ENCODE results near the gene MRPL44.

The MRPL44 gene

DNA sequence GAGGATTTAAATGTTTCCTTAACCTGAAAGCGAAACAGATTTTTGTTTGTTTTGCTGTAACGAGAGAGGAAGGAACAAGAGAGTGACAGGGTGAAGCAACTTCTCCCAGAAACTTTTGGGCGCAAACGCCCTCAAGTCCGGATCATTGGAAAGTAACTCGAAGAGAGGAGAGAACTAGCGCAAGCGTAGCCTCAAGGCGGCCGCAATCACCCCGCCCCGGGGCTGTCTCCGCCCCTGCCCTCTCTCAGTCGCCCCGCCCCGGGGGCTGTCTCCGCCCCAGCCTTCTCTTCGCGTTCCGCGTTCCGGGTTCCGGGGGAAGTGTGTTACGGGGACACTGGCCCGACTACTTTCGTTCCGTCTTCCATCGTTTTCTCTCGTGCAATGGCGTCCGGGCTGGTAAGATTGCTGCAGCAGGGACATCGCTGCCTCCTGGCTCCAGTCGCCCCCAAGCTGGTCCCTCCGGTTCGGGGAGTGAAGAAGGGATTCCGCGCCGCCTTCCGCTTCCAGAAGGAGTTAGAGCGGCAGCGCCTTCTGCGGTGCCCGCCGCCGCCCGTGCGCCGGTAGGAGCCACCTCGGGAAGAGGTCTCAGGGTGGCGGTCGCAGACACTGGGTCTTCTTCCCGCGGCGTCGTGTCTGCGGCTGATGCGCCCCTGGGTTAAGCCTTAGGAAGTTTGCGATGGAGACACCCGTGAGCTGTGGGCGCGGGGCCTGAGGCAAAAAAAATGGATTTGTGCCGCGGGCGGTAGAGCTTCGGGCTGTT, at the start of gene MRPL44:
Gene MRPL44 (plus strand): TSS at position 372 of the 760 bp plus-strand sequence. CDS start 10 bp downstream, at position 382.
- DNase-seq (ENCODE audit: low read depth in 2 of 2), result peak; percentile 96 to 97
- TF ChIP-seq, protein P1, sequence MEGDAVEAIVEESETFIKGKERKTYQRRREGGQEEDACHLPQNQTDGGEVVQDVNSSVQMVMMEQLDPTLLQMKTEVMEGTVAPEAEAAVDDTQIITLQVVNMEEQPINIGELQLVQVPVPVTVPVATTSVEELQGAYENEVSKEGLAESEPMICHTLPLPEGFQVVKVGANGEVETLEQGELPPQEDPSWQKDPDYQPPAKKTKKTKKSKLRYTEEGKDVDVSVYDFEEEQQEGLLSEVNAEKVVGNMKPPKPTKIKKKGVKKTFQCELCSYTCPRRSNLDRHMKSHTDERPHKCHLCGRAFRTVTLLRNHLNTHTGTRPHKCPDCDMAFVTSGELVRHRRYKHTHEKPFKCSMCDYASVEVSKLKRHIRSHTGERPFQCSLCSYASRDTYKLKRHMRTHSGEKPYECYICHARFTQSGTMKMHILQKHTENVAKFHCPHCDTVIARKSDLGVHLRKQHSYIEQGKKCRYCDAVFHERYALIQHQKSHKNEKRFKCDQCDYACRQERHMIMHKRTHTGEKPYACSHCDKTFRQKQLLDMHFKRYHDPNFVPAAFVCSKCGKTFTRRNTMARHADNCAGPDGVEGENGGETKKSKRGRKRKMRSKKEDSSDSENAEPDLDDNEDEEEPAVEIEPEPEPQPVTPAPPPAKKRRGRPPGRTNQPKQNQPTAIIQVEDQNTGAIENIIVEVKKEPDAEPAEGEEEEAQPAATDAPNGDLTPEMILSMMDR (IDR thresholded peaks at IDR 0.05; ENCODE audit: low read depth, low read length), result no peak
- H3K4me3 ChIP-seq (replicated peaks in 1 of 2; ENCODE audit: low read depth in 2 of 2, low read length in 2 of 2), result peak within 1 kb of the TSS; percentile 84 to 92

DNA sequence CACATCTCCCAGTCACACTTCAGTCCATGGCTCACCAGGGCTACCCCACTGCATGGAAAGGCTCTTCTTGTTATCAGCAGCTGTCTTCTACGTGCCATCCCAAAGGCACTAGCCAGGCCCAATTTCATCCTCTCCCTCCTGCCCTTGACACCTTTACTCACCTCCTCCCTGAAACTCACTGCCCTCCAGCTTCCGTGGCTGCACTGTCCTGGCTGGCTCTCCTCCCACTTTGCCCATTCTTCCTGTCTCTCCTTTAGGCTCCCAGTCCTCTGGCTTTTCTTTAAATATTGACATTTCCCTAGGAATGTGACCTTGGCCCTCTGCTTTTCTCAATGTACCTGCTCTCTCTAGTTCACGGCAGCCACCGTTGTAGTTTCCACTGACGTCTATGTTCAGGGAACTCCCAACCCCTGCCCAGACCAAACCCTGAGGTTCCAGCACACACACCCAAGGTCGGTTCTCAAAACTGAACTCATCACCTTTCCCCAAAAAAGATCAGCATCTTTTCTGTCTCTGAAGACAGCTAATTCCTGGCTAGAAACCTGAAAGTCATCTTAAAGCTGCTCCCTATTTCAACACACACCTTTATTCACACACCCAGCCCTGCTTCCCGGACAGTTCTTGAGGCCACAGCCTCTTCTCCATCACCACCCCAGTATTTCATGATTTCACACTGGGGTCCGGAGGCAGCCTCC, 48.8 kb upstream of the MRPL44 start:
- TF ChIP-seq, protein P1 (IDR thresholded peaks at IDR 0.05; ENCODE audit: low read depth, low read length), result no peak
- no peak for DNase-seq (ENCODE audit: low read depth in 2 of 2)
- no peak overlapping the region for H3K4me3 ChIP-seq (replicated peaks in 1 of 2; ENCODE audit: low read depth in 2 of 2, low read length in 2 of 2)

DNA sequence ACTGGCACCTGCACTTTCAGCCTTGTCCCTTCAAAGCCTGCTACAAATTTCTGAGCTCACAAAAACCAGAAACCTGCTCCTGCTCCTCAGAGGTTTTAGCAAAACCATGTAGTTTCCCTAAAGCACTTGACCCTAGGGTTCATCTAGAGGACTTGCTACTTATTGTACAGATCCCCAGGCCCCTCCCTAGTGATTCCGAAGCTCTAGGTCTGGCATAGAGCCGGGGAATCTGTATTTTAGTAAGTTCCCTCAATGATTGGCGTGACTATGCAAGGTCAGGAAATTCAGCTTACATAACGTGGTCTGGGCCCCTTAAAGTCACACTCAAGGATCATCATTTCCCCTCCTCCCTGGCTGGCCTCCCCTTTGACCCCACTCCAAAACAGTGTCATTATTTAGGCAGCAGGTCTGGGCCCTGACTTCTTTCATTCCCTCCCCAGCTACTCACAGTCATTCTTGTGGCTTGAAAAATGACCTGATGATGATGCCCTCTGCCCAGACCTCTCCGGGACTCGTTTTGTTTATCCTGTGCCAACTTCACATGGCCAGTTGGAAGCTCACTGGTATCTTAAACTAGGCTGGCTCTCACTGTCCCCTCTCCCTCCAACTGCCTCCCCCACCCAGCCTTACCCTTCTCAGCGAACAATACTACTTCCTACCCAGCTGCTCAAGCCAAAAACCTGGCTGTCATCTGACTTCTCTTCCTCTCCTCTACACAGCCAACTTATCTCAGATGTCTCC, 48.1 kb upstream of the MRPL44 start:
- H3K4me3 ChIP-seq (replicated peaks in 1 of 2; ENCODE audit: low read depth in 2 of 2, low read length in 2 of 2), result no peak overlapping the region
- peak in 1 of 2 donors; percentile 22 for DNase-seq (ENCODE audit: low read depth in 2 of 2)
- TF ChIP-seq, protein P1 (IDR thresholded peaks at IDR 0.05; ENCODE audit: low read depth, low read length), result no peak

DNA sequence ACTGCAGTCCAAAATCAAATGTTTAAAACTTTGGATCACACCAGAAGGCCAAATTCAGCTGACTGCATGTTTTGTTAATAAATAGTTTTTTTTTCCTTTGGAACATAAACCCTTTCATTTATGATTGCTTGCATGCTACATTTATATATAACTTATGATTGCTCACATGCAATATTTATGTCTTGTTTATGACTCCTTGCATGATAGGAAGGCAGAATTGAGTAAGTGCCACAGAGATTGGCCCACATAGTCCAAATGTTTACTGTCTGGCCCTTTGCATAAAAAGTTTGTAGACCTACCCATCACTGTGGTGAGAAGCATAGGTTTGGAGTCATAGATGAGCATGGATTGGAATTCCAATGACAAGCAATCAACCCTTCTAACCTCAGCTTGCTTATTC, 42.9 kb upstream of the MRPL44 start:
- H3K4me3 ChIP-seq (replicated peaks in 1 of 2; ENCODE audit: low read depth in 2 of 2, low read length in 2 of 2), result no peak overlapping the region
- TF ChIP-seq, protein P1 (IDR thresholded peaks at IDR 0.05; ENCODE audit: low read depth, low read length), result no peak
- DNase-seq (ENCODE audit: low read depth in 2 of 2), result no peak

DNA sequence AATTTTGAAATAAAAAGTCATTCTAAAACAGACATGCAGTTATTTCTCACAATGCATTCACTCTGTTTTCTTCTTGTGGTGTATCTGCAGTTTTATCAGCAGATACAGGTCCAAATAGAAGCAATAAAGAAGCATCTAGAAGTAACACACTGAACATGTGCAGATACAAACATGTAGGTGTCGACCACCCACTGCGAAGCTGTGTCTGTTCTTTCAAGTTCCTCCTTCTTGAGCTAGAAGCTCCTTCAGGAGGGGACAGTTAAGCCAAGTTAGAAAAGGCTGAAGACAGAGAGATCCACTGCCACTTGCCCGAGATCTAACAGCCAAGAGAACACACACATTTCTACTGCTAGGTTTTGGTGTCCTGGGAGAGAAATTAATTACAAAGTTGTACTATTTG, 42.2 kb upstream of the MRPL44 start:
- TF ChIP-seq, protein P1 (IDR thresholded peaks at IDR 0.05; ENCODE audit: low read depth, low read length), result no peak
- DNase-seq (ENCODE audit: low read depth in 2 of 2), result no peak
- no peak overlapping the region for H3K4me3 ChIP-seq (replicated peaks in 1 of 2; ENCODE audit: low read depth in 2 of 2, low read length in 2 of 2)

DNA sequence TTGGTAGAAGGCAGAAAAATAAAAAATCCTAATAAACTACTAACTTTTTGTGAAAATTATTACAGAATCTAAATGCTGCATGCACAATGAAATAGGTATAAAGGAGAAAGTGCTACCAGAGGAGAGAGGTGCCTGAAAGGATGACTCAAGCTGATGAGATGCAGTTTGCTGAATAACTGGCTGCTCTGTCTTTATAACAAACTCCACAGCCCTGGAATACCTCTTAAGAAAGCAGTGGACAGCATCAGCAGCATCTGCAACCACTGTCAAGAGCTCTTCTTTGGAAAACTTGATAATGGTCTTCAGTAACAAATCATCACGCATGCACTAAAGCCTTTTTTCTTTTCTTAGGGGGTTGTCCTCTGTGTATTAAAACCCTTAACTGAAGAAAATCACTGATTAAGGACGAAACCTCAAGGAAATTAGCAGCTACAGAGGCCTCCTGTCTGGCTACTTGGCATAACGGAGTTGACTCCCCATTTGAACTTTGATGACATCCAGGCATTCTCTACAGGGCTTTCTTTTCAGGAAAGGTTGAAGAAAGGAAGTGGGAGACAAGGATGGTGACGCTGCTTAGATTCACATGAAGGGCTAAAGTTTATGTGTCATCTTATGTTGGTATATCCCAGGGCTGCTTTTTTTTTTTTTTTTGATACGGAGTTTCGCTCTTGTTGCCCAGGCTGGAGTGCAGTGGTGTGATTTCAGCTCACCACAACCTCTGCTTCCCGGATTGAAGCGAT, 40.9 kb upstream of the MRPL44 start:
- DNase-seq (ENCODE audit: low read depth in 2 of 2), result no peak
- H3K4me3 ChIP-seq (replicated peaks in 1 of 2; ENCODE audit: low read depth in 2 of 2, low read length in 2 of 2), result no peak overlapping the region
- TF ChIP-seq, protein P1 (IDR thresholded peaks at IDR 0.05; ENCODE audit: low read depth, low read length), result no peak

Measured in cardiac fibroblast (primary cell).